Adrenal gland (tissue), 12 donors: ENCODE measurements around the gene DMAC2L. TPM values are rescaled to one million over a fixed set of nuclear protein-coding genes. Genes with fewer than 3 reads are reported as not detected.

Experiments
- DNase-seq, 7 donors: peaks; one replicate each; pipeline ENCODE4 v3.0.0-alpha.2; 2019 to 2020
- H3K27ac ChIP-seq, 5 donors: fragments of 200-600 bp; sonication (generic) in 4 of 5; 1 replicate in 3 of 5; 2 replicates in 2 of 5; pipeline versions ENCODE4 v1.5.1 to v1.8.0; 2016 to 2020; ENCODE audit warnings: mild to moderate bottlenecking in 1 of 5
- H3K27me3 ChIP-seq: fragments of 200-600 bp; 2 replicates; pipeline ENCODE4 v1.8.0; 2021
- H3K36me3 ChIP-seq, 2 donors: fragments of 200-600 bp; replicated peaks in 1 of 2; 1 replicate in 1 of 2; 2 replicates in 1 of 2; pipeline versions ENCODE4 v1.5.1 to v1.8.0; 2018 to 2022
- H3K4me1 ChIP-seq, 2 donors: fragments of 200-600 bp; replicated peaks in 1 of 2; 1 replicate in 1 of 2; 2 replicates in 1 of 2; pipeline versions ENCODE4 v1.5.1 to v1.8.0; 2018 to 2021
- H3K4me3 ChIP-seq, 4 donors: fragments of 200-600 bp; sonication (generic) in 3 of 4; one replicate each; pipeline ENCODE4 v1.5.1; 2016 to 2018
- H3K9me3 ChIP-seq, 3 donors: fragments of 200-600 bp; sonication (generic) in 1 of 3; replicated peaks in 1 of 3; 1 replicate in 2 of 3; 2 replicates in 1 of 3; pipeline versions ENCODE4 v1.5.1 to v1.8.0; 2016 to 2021
- POLR2A ChIP-seq, 2 donors: fragments of 450-650 bp; IDR thresholded peaks; one replicate each; pipeline ENCODE4 v1.6.1; 2017; ENCODE audit warnings: antibody characterized with exemption in 2 of 2, mild to moderate bottlenecking in 2 of 2, moderate library complexity in 1 of 2
- WGBS, 4 donors: extraction: QIAGEN DNeasy Blood & Tissue Kit in 2 of 4; methylation state at CpG; one replicate each; pipeline versions ENCODE4 v1.1.5 to v1.1.7; 2013 to 2017; 5-methylcytosine and 5-hydroxymethylcytosine counted together
- intact Hi-C, 2 donors: fragments of 100-400 bp; cut with DNase I; formaldehyde crosslinking; loops; one replicate each; pipeline versions ENCODE4 v1.14.1 to v1.15.0; 2022 to 2023
- polyA plus RNA-seq, 3 donors: library from polyadenylated mRNA; stranded (reverse); fragments of 200-250 nt in 2 of 3; fragments of 350-450 nt in 1 of 3; fragmentation: Illumina TruSeq in 1 of 3; extraction: RNeasy Lipid Tissue Mini Kit (QIAGEN cat#74804) in 1 of 3; gene quantifications; one replicate each; pipeline ENCODE4 v1.2.3, GENCODE V29; 2013 to 2014
- total RNA-seq, 9 donors: library from RNA; depleted of rRNA in 4 of 9; stranded (reverse); fragments of >200 nt in 4 of 9; fragments of 120-200 nt in 1 of 9; fragmentation: NEBNext Ultra II Directional in 1 of 9; extraction: Animal tissue kit (Norgen Biotek cat#: 25700) in 1 of 9; gene quantifications; one replicate each; pipeline versions ENCODE4 v1.1.0 to v1.2.4, GENCODE V29; 2013 to 2023
- TF ChIP-seq, protein P1 (sequence below), 6 experiments: fragments of 450-650 bp in 4 of 6; fragments of 200-600 bp in 2 of 6; sonication (generic) in 1 of 6; IDR thresholded peaks; 1 replicate in 5 of 6; 2 replicates in 1 of 6; pipeline versions ENCODE4 v1.5.1 to v1.8.0; 2016 to 2021; ENCODE audit warnings: antibody characterized with exemption in 6 of 6, mild to moderate bottlenecking in 2 of 6, moderate library complexity in 1 of 6
- donor health status: healthy with polysubstance abuse.
- donor health status: Bipolar disorder and iron deficiency.
- donor health status: DM: yes; HTN: yes; CAD: no.
- donor health status: DM: no; HTN: no; CAD: no.
- donor health status: DM: no; HTN: no; CAD: no.
- donor health status: DM: yes; HTN: yes; CAD: no.

Gene DMAC2L
- total and polyA plus RNA-seq, 12 donors = 4.8 to 19.9 (median 12.9) TPM

DNA sequence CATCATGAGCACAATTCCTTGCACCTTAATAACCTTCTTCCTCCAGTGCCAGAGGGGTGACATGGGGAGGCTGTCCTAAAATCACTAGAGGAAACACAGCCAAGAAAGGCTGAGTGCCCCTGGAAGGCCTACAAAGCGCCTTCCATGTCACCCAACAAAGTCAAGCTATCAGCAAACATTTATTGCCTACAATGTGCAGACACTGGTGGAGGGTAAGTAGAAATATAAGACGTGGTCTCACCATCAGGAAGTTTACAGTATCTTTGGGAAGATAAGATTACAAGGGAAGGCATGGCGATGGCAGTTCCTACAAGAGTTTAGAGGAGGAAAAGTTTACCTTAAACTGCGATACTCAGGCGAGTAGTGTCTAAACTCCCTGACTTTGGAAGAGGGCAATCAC, 27.9 kb downstream of the DMAC2L start:
- no peaks in the 10 kb centered on the region for H3K9me3 ChIP-seq
- no peak overlapping the region for H3K4me3 ChIP-seq
- no peak overlapping the region for H3K27ac ChIP-seq
- H3K4me1 ChIP-seq = peaks cover 7 to 40% of the 10 kb centered on the region in 2 donors
- no peaks in the 10 kb centered on the region for H3K27me3 ChIP-seq
- H3K36me3 ChIP-seq = no peaks in the 10 kb centered on the region
- intact Hi-C loops = no loop called here
- TF ChIP-seq POLR2A (IDR thresholded peaks at IDR 0.05) = no peak
- TF ChIP-seq, protein P1, sequence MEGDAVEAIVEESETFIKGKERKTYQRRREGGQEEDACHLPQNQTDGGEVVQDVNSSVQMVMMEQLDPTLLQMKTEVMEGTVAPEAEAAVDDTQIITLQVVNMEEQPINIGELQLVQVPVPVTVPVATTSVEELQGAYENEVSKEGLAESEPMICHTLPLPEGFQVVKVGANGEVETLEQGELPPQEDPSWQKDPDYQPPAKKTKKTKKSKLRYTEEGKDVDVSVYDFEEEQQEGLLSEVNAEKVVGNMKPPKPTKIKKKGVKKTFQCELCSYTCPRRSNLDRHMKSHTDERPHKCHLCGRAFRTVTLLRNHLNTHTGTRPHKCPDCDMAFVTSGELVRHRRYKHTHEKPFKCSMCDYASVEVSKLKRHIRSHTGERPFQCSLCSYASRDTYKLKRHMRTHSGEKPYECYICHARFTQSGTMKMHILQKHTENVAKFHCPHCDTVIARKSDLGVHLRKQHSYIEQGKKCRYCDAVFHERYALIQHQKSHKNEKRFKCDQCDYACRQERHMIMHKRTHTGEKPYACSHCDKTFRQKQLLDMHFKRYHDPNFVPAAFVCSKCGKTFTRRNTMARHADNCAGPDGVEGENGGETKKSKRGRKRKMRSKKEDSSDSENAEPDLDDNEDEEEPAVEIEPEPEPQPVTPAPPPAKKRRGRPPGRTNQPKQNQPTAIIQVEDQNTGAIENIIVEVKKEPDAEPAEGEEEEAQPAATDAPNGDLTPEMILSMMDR (IDR thresholded peaks at IDR 0.05) = no peak
- WGBS, 4 donors = 91 to 96% (median 94%) methylated on average over 5 of the region's 5 CpGs
- no peak for DNase-seq

DNA sequence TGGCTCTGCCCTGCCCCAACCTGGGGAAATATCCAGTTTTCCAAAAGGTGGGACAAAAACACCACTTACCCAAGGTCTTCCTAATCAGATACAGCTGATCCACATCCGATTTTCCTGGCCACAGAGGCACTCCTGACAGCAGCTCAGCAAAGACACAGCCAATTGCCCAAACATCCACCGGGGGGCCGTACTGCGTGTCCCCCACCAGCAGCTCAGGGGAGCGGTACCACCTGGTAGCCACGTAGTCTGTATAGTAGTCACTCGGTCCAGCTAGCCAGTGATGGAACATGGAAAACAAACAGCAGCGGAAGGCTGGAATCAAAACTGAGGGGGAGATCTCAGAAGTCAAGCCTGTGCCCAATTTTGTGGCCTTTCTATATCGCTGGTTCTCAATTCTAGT, 28.8 kb downstream of the DMAC2L start:
- WGBS, 4 donors = 91 to 96% (median 92%) methylated on average over 4 to 9 of the region's 9 CpGs
- intact Hi-C loops = no loop called here
- TF ChIP-seq, protein P1 (IDR thresholded peaks at IDR 0.05) = no peak
- TF ChIP-seq POLR2A (IDR thresholded peaks at IDR 0.05) = no peak
- no peaks in the 10 kb centered on the region for H3K27me3 ChIP-seq
- peaks cover 7 to 31% of the 10 kb centered on the region in 2 donors for H3K4me1 ChIP-seq
- H3K9me3 ChIP-seq = no peaks in the 10 kb centered on the region
- DNase-seq = no peak
- H3K36me3 ChIP-seq = no peaks in the 10 kb centered on the region
- no peak overlapping the region for H3K27ac ChIP-seq
- H3K4me3 ChIP-seq = no peak overlapping the region

DNA sequence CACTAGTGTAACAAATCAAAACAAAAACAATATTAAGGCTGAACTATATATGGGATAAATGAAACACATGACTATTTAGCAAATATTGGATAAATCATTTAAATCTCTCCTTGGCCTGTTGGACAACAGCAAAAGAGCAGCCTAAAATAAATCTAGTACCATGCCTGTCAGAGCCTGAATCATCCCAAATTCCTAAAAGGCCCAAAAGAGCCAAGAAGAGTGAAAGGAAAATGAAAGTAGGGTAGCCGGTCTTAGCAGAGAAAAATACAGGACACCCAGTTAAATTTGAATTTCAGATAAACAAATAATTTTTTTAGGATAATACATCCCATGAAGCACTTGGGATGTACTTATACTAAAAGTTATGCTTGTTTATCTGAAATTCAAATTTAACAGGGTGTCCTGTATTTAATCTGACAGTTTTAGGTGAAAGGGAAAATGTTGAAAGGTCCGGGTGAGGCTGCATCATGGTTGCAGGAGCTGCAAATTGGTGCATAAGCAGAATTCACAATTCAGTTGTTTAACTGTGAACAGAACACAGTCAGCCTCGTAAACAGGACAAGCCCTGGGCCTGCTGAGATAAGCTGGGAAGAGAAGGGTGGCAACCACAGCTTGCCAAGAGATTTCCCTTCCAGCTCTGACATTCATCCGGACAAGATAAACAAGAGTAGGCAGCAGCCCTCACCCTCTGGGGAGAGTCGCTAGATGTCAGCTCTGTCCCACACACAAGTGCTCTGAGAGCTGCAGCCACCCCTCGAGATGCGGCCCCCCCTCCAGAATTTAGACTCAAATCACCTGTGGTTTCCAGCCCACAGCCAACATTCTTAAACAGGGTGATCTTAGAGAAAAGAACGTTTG, 30.3 kb downstream of the DMAC2L start:
- TF ChIP-seq, protein P1 (IDR thresholded peaks at IDR 0.05) = peak in 5 of 6 experiments; percentile 17 to 60 (median 45)
- peak in 1 of 2 donors; percentile 20 for TF ChIP-seq POLR2A (IDR thresholded peaks at IDR 0.05)
- peak; percentile 75 to 92 (median 83) for DNase-seq
- Histone ChIP-seq H3K36me3 (no peaks in the 10 kb centered on the region), H3K4me1 (peaks cover 7 to 22% of the 10 kb centered on the region in 2 donors), H3K4me3 (peak overlapping the region in 1 of 4 donors; percentile 53), H3K9me3 (no peaks in the 10 kb centered on the region), H3K27ac (peak overlapping the region in 4 of 5 donors; percentile 54 to 88 (median 66)), H3K27me3 (no peaks in the 10 kb centered on the region)
- intact Hi-C loops = no loop called here
- 1 to 10% (median 3%) methylated on average over 6 to 8 of the region's 8 CpGs for WGBS, 4 donors

DNA sequence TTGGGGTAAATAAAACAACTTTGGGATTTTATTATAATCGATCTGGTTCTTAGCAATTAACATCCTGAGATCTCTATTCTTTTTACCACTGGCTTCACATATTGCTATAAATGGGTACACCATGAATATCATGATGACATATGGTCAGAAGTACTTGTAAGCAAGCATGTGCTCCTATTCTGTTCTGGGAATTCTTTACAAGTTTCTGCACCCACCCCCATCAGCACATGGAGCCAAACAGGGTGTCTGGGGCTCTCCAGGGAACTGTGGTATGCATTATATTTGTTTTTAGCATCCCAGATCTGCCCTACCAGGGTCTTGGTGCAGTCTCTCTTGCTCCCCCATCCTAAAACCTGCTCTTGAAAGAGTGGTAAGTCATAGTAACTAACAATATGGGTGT, 31.3 kb downstream of the DMAC2L start:
- H3K27ac ChIP-seq = no peak overlapping the region
- no peak for TF ChIP-seq POLR2A (IDR thresholded peaks at IDR 0.05)
- TF ChIP-seq, protein P1 (IDR thresholded peaks at IDR 0.05) = no peak
- no peaks in the 10 kb centered on the region for H3K36me3 ChIP-seq
- H3K4me1 ChIP-seq = peaks cover 7 to 28% of the 10 kb centered on the region in 2 donors
- intact Hi-C loops = no loop called here
- no peak overlapping the region for H3K4me3 ChIP-seq
- H3K27me3 ChIP-seq = no peaks in the 10 kb centered on the region
- DNase-seq = no peak
- WGBS, 4 donors = 79 to 89% (median 85%) methylated on average over 1 of the region's 1 CpG
- no peaks in the 10 kb centered on the region for H3K9me3 ChIP-seq
